ENCODE results near the gene GIPR. TPM values are rescaled to one million over a fixed set of nuclear protein-coding genes. Genes with fewer than 3 reads are reported as not detected.

The GIPR gene
- total and polyA plus RNA-seq, 2 of the 13 experiments (the other 11 are each of a cell fraction or from before 2014, with no cell fraction given) = 0.15 to 1.2 TPM

DNA sequence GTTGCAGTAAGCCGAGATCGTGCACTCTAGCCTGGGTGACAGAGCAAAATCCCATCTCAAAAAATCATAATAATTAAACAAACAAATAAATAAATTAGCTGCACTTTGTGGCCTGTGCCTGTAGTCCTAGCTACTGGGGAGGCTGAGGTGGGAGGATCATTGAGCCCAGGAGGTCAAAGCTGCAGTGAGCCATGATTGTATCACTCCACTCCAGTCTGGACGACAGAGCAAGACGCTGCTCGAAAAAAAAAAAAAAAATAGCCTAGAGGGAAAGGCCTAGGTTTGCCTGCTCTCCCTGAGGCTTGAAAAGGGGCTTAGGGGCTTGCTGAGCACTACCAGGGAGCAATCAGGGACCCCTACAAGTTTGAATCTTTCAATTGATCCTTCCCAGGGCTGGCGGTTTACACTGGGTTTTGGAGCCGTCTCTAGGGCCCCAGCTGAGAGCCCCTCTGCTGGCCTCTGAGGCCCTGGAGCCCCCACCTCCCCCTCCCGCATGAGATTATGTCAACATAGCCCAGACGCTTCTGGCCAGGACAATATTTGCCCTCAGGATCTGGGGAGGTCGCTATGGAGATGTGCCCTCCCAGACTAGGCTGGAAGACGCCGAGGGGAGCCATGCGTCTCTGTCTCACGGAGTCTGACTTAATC, 10.4 kb upstream of the GIPR start (continued):
- TF ChIP-seq, protein P1, sequence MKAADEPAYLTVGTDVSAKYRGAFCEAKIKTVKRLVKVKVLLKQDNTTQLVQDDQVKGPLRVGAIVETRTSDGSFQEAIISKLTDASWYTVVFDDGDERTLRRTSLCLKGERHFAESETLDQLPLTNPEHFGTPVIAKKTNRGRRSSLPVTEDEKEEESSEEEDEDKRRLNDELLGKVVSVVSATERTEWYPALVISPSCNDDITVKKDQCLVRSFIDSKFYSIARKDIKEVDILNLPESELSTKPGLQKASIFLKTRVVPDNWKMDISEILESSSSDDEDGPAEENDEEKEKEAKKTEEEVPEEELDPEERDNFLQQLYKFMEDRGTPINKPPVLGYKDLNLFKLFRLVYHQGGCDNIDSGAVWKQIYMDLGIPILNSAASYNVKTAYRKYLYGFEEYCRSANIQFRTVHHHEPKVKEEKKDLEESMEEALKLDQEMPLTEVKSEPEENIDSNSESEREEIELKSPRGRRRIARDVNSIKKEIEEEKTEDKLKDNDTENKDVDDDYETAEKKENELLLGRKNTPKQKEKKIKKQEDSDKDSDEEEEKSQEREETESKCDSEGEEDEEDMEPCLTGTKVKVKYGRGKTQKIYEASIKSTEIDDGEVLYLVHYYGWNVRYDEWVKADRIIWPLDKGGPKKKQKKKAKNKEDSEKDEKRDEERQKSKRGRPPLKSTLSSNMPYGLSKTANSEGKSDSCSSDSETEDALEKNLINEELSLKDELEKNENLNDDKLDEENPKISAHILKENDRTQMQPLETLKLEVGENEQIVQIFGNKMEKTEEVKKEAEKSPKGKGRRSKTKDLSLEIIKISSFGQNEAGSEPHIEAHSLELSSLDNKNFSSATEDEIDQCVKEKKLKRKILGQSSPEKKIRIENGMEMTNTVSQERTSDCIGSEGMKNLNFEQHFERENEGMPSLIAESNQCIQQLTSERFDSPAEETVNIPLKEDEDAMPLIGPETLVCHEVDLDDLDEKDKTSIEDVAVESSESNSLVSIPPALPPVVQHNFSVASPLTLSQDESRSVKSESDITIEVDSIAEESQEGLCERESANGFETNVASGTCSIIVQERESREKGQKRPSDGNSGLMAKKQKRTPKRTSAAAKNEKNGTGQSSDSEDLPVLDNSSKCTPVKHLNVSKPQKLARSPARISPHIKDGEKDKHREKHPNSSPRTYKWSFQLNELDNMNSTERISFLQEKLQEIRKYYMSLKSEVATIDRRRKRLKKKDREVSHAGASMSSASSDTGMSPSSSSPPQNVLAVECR (CRISPR knock-in tag; IDR thresholded peaks at IDR 0.05; ENCODE audit: borderline replicate concordance) = peak; percentile 57; the same call in 1 of the 2 replicates
- no peak for TF ChIP-seq KAT2B (IDR thresholded peaks at IDR 0.05; ENCODE audit: borderline replicate concordance, low read depth, low read length)
- no peak for TF ChIP-seq ZNF256 (CRISPR knock-in tag; conservative IDR thresholded peaks at IDR 0.05)
- peak; percentile 67; the same call in 1 of the 2 replicates for TF ChIP-seq GATAD2A (CRISPR knock-in tag; IDR thresholded peaks at IDR 0.05)
- TF ChIP-seq PHF21A (CRISPR knock-in tag; IDR thresholded peaks at IDR 0.05) = no peak
- TF ChIP-seq ZBTB42 (CRISPR knock-in tag; IDR thresholded peaks at IDR 0.05) = no peak
- TF ChIP-seq ZMYM3 (CRISPR knock-in tag; IDR thresholded peaks at IDR 0.05) = 0 out of 2 replicates have a peak, but pooled peaks have one; percentile 39
- TF ChIP-seq, protein P2, sequence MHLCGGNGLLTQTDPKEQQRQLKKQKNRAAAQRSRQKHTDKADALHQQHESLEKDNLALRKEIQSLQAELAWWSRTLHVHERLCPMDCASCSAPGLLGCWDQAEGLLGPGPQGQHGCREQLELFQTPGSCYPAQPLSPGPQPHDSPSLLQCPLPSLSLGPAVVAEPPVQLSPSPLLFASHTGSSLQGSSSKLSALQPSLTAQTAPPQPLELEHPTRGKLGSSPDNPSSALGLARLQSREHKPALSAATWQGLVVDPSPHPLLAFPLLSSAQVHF (CRISPR knock-in tag; IDR thresholded peaks at IDR 0.05) = no peak
- TF ChIP-seq NBN (conservative IDR thresholded peaks at IDR 0.05) = no peak
- no peak for TF ChIP-seq ZNF17 (CRISPR knock-in tag; IDR thresholded peaks at IDR 0.05)
- no peak for TF ChIP-seq HOXA5 (CRISPR knock-in tag; IDR thresholded peaks at IDR 0.05)
- TF ChIP-seq ZBTB7A (CRISPR knock-in tag; IDR thresholded peaks at IDR 0.05) = peak; percentile 26; the same call in 1 of the 2 replicates
- no peak for TF ChIP-seq TAF1 (CRISPR knock-in tag; IDR thresholded peaks at IDR 0.05)
- TF ChIP-seq GATA4 (IDR thresholded peaks at IDR 0.05; ENCODE audit: borderline replicate concordance, low read depth) = no peak
- no peak for TF ChIP-seq ZNF790 (CRISPR knock-in tag; IDR thresholded peaks at IDR 0.05; ENCODE audit: borderline replicate concordance)
- no peak for TF ChIP-seq RORA (CRISPR knock-in tag; IDR thresholded peaks at IDR 0.05)
- TF ChIP-seq SUZ12 (IDR thresholded peaks at IDR 0.05; ENCODE audit: low read depth, low read length) = no peak
- TF ChIP-seq, protein P3, sequence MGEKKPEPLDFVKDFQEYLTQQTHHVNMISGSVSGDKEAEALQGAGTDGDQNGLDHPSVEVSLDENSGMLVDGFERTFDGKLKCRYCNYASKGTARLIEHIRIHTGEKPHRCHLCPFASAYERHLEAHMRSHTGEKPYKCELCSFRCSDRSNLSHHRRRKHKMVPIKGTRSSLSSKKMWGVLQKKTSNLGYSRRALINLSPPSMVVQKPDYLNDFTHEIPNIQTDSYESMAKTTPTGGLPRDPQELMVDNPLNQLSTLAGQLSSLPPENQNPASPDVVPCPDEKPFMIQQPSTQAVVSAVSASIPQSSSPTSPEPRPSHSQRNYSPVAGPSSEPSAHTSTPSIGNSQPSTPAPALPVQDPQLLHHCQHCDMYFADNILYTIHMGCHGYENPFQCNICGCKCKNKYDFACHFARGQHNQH (CRISPR knock-in tag; IDR thresholded peaks at IDR 0.05) = 0 out of 2 replicates have a peak, but pooled peaks have one; percentile 59
- TF ChIP-seq, protein P4, sequence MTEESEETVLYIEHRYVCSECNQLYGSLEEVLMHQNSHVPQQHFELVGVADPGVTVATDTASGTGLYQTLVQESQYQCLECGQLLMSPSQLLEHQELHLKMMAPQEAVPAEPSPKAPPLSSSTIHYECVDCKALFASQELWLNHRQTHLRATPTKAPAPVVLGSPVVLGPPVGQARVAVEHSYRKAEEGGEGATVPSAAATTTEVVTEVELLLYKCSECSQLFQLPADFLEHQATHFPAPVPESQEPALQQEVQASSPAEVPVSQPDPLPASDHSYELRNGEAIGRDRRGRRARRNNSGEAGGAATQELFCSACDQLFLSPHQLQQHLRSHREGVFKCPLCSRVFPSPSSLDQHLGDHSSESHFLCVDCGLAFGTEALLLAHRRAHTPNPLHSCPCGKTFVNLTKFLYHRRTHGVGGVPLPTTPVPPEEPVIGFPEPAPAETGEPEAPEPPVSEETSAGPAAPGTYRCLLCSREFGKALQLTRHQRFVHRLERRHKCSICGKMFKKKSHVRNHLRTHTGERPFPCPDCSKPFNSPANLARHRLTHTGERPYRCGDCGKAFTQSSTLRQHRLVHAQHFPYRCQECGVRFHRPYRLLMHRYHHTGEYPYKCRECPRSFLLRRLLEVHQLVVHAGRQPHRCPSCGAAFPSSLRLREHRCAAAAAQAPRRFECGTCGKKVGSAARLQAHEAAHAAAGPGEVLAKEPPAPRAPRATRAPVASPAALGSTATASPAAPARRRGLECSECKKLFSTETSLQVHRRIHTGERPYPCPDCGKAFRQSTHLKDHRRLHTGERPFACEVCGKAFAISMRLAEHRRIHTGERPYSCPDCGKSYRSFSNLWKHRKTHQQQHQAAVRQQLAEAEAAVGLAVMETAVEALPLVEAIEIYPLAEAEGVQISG (CRISPR knock-in tag; IDR thresholded peaks at IDR 0.05) = 0 out of 2 replicates have a peak, but pooled peaks have one; percentile 15
- TF ChIP-seq, protein P5, sequence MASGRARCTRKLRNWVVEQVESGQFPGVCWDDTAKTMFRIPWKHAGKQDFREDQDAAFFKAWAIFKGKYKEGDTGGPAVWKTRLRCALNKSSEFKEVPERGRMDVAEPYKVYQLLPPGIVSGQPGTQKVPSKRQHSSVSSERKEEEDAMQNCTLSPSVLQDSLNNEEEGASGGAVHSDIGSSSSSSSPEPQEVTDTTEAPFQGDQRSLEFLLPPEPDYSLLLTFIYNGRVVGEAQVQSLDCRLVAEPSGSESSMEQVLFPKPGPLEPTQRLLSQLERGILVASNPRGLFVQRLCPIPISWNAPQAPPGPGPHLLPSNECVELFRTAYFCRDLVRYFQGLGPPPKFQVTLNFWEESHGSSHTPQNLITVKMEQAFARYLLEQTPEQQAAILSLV (CRISPR knock-in tag; IDR thresholded peaks at IDR 0.05; ENCODE audit: borderline replicate concordance) = no peak
- TF ChIP-seq ZNF713 (CRISPR knock-in tag; IDR thresholded peaks at IDR 0.05) = no peak
